Transverse colon (tissue), 4 donors: ENCODE data around the gene SERPINB1. TPM values are rescaled to one million over a fixed set of nuclear protein-coding genes. Genes with fewer than 3 reads are reported as not detected.

Source experiments
- DNase-seq: peaks from one replicate; pipeline ENCODE4 v3.0.0-alpha.2; 2019
- H3K27ac ChIP-seq, 4 donors: fragments of 200-600 bp; sonication (generic); 2 replicates each; pipeline ENCODE4 v1.5.1; 2016 to 2018; ENCODE audit warnings: inconsistent platforms in 4 of 4
- H3K27me3 ChIP-seq: fragments of 200-600 bp; sonication (generic); 2 replicates; pipeline ENCODE4 v1.5.1; 2017; ENCODE audit warnings: inconsistent platforms
- H3K36me3 ChIP-seq, 4 donors: fragments of 200-600 bp; sonication (generic); 2 replicates each; pipeline ENCODE4 v1.5.1; 2017 to 2019; ENCODE audit warnings: inconsistent platforms in 4 of 4
- H3K4me1 ChIP-seq, 4 donors: fragments of 200-600 bp; sonication (generic); 2 replicates each; pipeline ENCODE4 v1.5.1; 2017 to 2020; ENCODE audit warnings: inconsistent platforms in 4 of 4
- H3K4me3 ChIP-seq, 4 donors: fragments of 200-600 bp; sonication (generic); 1 replicate in 1 of 4; 2 replicates in 3 of 4; pipeline versions ENCODE4 v1.5.1 to v1.6.1; 2017 to 2019; ENCODE audit warnings: inconsistent platforms in 4 of 4
- H3K9me3 ChIP-seq, 2 donors: fragments of 200-600 bp; sonication (generic); 2 replicates each; pipeline ENCODE4 v1.5.1; 2017 to 2019; ENCODE audit warnings: inconsistent platforms in 2 of 2
- EP300 ChIP-seq: sonication (generic); formaldehyde crosslinking; IDR thresholded peaks from one replicate; pipeline ENCODE4 v1.6.1; 2017; ENCODE audit warnings: antibody characterized with exemption, low read depth
- POLR2A ChIP-seq: fragments of 450-650 bp; IDR thresholded peaks from one replicate; pipeline ENCODE4 v1.6.1; 2016; ENCODE audit warnings: antibody characterized with exemption, mild to moderate bottlenecking, moderate library complexity
- POLR2AphosphoS5 ChIP-seq, 3 donors: sonication (generic); formaldehyde crosslinking; IDR thresholded peaks; one replicate each; pipeline ENCODE4 v1.6.1; 2016; ENCODE audit warnings: antibody characterized with exemption in 3 of 3
- WGBS, 2 donors: methylation state at CpG; one replicate each; pipeline ENCODE4 v1.1.5; 2018; ENCODE audit warnings: low coverage in 1 of 2; 5-methylcytosine and 5-hydroxymethylcytosine counted together
- in situ Hi-C, 4 donors: fragments of 200-750 bp; cut with MboI; loops; one replicate each; pipeline versions ENCODE4 v1.15.0 to v1.15.1; 2017; ENCODE audit warnings: low sequenced_read_pairs in 3 of 4, low pct_ligation_motif_present in 1 of 4, low pct_unique_long_range_greater_than_20kb in 1 of 4
- intact Hi-C: fragments of 100-400 bp; cut with DNase I; formaldehyde crosslinking; loops from one replicate; pipeline ENCODE4 v1.15.1; 2023; ENCODE audit warnings: low total_unique reads
- total RNA-seq, 4 donors: library from RNA; depleted of rRNA; stranded (reverse); fragments of >200 nt; gene quantifications; one replicate each; pipeline ENCODE4 v1.1.0, GENCODE V29; 2016
- TF ChIP-seq, protein P1 (sequence below), 5 experiments: fragments of 200-600 bp in 3 of 5; fragments of 450-650 bp in 2 of 5; sonication (generic) in 3 of 5; IDR thresholded peaks; 1 replicate in 2 of 5; 2 replicates in 3 of 5; pipeline ENCODE4 v1.5.1; 2016 to 2017; ENCODE audit warnings: antibody characterized with exemption in 5 of 5, inconsistent platforms in 3 of 5, mild to moderate bottlenecking in 2 of 5, moderate library complexity in 1 of 5

Gene SERPINB1
- total RNA-seq, 4 donors from 2014 or later = 22.3 to 140 (median 88.4) TPM

DNA sequence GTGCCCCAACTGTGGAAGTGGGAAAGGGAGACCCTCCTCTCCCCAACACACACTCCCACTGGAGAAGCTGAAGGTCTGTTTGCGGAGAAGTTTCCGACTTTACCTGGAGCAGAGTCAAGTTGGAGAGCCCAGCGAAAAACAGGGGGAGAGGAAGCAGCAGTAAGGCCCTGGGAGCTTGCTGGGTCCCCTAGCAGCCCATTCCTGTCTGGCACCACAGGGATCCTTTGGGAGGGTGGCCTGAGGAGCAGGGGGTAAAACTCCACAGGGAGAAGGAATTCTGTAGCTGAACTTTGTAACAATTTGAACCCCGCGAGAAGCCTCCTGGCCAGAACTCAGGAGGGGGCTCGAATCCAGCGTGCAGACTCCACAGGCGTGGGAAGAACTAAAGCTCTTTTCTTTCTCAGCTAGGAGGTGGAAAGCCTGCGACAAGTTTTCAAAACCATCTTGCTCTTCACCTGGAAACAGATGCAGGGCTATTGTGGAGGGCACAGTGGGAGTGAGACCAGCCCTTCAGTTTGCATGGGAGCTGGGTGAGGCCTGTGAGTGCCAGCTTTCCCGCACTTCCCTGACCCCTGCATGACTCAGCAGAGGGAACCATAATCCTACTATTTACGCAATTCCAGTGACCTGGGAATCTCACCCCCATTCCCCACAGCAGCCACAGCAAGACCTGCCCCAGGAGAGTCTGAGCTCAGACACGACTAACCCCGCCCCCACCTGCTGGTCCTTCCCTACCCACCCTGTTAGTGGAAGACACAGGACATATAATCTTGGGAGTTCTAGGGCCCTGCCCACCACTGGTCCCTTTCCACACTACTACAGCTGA, 35.6 kb upstream of the SERPINB1 start:
- Histone ChIP-seq H3K4me1 (peaks cover 10 to 31% (median 28%) of the 10 kb centered on the region in 4 donors), H3K27me3 (no peaks in the 10 kb centered on the region), H3K9me3 (no peaks in the 10 kb centered on the region), H3K27ac (peak overlapping the region; percentile 79 to 86 (median 81)), H3K4me3 (peak overlapping the region in 1 of 4 donors; percentile 10), H3K36me3 (no peaks in the 10 kb centered on the region)
- peak; percentile 51 for DNase-seq
- TF ChIP-seq POLR2A (no peak), POLR2AphosphoS5 (IDR thresholded peaks at IDR 0.05) (no peak), EP300 (no peak)
- TF ChIP-seq, protein P1, sequence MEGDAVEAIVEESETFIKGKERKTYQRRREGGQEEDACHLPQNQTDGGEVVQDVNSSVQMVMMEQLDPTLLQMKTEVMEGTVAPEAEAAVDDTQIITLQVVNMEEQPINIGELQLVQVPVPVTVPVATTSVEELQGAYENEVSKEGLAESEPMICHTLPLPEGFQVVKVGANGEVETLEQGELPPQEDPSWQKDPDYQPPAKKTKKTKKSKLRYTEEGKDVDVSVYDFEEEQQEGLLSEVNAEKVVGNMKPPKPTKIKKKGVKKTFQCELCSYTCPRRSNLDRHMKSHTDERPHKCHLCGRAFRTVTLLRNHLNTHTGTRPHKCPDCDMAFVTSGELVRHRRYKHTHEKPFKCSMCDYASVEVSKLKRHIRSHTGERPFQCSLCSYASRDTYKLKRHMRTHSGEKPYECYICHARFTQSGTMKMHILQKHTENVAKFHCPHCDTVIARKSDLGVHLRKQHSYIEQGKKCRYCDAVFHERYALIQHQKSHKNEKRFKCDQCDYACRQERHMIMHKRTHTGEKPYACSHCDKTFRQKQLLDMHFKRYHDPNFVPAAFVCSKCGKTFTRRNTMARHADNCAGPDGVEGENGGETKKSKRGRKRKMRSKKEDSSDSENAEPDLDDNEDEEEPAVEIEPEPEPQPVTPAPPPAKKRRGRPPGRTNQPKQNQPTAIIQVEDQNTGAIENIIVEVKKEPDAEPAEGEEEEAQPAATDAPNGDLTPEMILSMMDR (IDR thresholded peaks at IDR 0.05) = no peak
- in situ Hi-C loops = no loop called here
- 40 to 76% methylated on average over 1 to 11 of the region's 13 CpGs for WGBS, 2 donors
- intact Hi-C loops = no loop called here

DNA sequence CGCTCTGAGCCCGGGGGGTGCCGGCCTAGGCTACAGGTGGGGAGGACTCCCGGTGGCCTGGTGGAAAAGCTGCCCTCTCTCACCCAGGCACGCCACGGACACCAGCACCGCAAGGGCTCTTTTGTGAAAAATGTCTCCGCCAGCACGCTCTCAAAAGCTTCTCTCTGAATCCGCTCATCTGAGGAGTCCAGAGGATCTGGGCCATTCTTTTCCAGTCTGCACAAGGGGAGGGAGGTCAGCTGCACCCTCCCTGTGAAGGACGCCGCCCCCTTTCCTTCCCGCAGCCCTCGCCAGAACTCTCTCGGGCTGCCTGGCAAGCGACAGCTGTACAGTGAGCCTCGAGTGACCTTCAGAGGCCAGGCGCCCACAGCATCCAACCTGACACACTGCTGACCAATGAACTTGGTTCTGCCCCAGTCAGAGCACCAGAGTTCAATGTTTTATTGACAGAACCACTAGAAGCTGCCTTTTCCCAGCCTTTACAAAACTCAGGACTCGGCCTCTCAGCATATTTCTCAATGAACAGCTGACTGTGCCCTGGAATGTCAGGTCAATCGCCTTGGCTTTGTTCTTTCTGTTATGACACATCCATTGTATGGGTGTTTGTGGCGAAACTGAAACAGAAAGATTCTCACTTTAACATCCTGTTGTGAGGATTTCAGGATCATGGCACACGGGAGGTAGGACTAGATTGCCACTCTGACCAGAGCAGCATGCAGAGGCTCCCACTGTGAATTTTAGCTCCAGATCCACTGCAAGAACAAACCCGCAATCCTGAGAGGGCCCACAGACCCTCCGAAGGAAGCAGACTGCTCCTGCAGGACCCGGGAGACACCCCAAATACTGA, 34.8 kb upstream of the SERPINB1 start:
- Histone ChIP-seq H3K36me3 (no peaks in the 10 kb centered on the region), H3K27me3 (no peaks in the 10 kb centered on the region), H3K4me3 (peak overlapping the region; percentile 8 to 56 (median 48)), H3K9me3 (no peaks in the 10 kb centered on the region), H3K27ac (peak overlapping the region; percentile 79 to 86 (median 81)), H3K4me1 (peaks cover 10 to 31% (median 28%) of the 10 kb centered on the region in 4 donors)
- in situ Hi-C loops (no loop called here), intact Hi-C loops (no loop called here)
- TF ChIP-seq POLR2A (peak; percentile 31), POLR2AphosphoS5 (IDR thresholded peaks at IDR 0.05) (peak in 2 of 3 donors; percentile 37 to 73), EP300 (no peak)
- TF ChIP-seq, protein P1 (IDR thresholded peaks at IDR 0.05) = no peak
- 25% methylated on average over 20 of the region's 25 CpGs; no CpG with 5 or more reads in 1 of the 2 donors for WGBS, 2 donors
- DNase-seq = peak; percentile 70

DNA sequence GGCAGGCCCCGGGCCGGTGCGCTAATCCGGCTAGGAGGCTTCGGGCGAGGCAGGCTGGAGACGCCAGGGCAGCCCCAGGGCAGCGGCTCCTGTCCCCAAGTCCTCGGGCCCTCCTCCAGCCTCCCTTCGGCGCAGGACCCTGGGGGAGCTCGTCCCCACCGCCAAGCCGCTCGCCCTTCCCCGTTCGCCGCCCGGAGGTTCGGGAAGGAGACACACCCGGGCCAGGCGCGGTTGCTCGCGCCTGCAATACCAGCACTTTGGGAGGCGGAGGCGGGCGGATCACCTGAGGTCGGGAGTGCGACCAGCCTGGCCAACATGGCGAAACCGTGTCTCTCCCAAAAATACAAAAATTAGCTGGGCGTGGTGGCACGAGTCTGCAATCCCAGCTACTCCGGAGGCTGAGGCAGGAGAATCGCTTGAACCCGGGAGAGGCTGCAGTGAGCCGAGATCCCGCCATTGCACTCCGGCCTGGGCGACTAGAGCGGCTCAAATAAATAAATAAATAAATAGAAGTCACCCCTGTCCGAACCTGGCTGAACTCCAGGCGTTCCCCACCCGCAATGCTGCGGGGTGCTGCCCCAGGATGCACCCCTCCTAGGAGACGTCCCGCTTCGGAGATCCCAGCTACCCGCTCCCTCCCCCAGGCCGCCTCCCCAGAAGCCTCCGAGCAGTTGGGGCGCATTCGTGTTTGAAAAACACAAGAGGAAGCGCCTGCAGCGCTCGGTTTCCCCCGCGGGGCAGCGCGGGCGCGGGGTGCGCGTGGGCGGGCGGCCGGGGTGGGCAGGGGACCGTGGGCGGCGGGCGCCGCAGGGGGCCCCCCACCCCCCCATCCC, 33.9 kb upstream of the SERPINB1 start:
- peak overlapping the region; percentile 47 to 56 (median 52) for H3K4me3 ChIP-seq
- intact Hi-C loops = no loop called here
- peak overlapping the region; percentile 79 to 86 (median 81) for H3K27ac ChIP-seq
- H3K36me3 ChIP-seq = no peaks in the 10 kb centered on the region
- peak; percentile 59 for DNase-seq
- H3K4me1 ChIP-seq = peaks cover 10 to 27% (median 25%) of the 10 kb centered on the region in 4 donors
- TF ChIP-seq, protein P1 (IDR thresholded peaks at IDR 0.05) = peak in 2 of 5 experiments; percentile 50 to 59
- TF ChIP-seq EP300 (no peak), POLR2AphosphoS5 (IDR thresholded peaks at IDR 0.05) (peak in 1 of 3 donors; percentile 11), POLR2A (peak; percentile 67)
- H3K27me3 ChIP-seq = no peaks in the 10 kb centered on the region
- in situ Hi-C loops = no loop called here
- no peaks in the 10 kb centered on the region for H3K9me3 ChIP-seq
- 1% methylated on average over 25 of the region's 73 CpGs; no CpG with 5 or more reads in 1 of the 2 donors for WGBS, 2 donors
